Uterus (tissue), 4 donors: ENCODE results near the gene S1PR2. TPM values are rescaled to one million over a fixed set of nuclear protein-coding genes. Genes with fewer than 3 reads are reported as not detected.
A peak's percentile ranks its signal among the peaks of the same experiment; 100 is the strongest.

ENCODE experiments used
- DNase-seq, 2 donors: peaks; one replicate each; pipeline ENCODE4 v3.0.0-alpha.2; 2019 to 2020
- H3K27ac ChIP-seq, 2 donors: fragments of 200-600 bp; sonication (generic); 1 replicate in 1 of 2; 2 replicates in 1 of 2; pipeline ENCODE4 v1.5.1; 2016 to 2018
- H3K27me3 ChIP-seq, 2 donors: fragments of 200-600 bp; sonication (generic); one replicate each; pipeline ENCODE4 v1.5.1; 2018 to 2019; ENCODE audit warnings: control low read depth in 1 of 2
- H3K36me3 ChIP-seq, 2 donors: fragments of 200-600 bp; sonication (generic); one replicate each; pipeline ENCODE4 v1.5.1; 2019; ENCODE audit warnings: control low read depth in 1 of 2
- H3K4me1 ChIP-seq, 2 donors: fragments of 200-600 bp; sonication (generic); one replicate each; pipeline ENCODE4 v1.5.1; 2018 to 2019; ENCODE audit warnings: control low read depth in 1 of 2
- H3K4me3 ChIP-seq, 2 donors: fragments of 200-600 bp; sonication (generic); 1 replicate in 1 of 2; 2 replicates in 1 of 2; pipeline ENCODE4 v1.5.1; 2018 to 2019; ENCODE audit warnings: mild to moderate bottlenecking in 1 of 2
- H3K9me3 ChIP-seq, 2 donors: fragments of 200-600 bp; sonication (generic); one replicate each; pipeline ENCODE4 v1.5.1; 2019; ENCODE audit warnings: control low read depth in 1 of 2
- CTCF ChIP-seq, 4 experiments: fragments of 200-600 bp in 2 of 4; fragments of 450-650 bp in 2 of 4; sonication (generic) in 2 of 4; IDR thresholded peaks; one replicate each; pipeline ENCODE4 v1.5.1; 2016 to 2019; ENCODE audit warnings: antibody characterized with exemption in 4 of 4, mild to moderate bottlenecking in 2 of 4, moderate library complexity in 1 of 4
- POLR2A ChIP-seq, 2 donors: fragments of 450-650 bp; IDR thresholded peaks; one replicate each; pipeline ENCODE4 v1.6.1; 2016; ENCODE audit warnings: antibody characterized with exemption in 2 of 2, mild to moderate bottlenecking in 1 of 2, moderate library complexity in 1 of 2
- intact Hi-C: fragments of 100-400 bp; cut with DNase I; formaldehyde crosslinking; loops from one replicate; pipeline ENCODE4 v1.15.1; 2023; ENCODE audit warnings: low total_unique reads
- total RNA-seq, 4 donors: library from RNA; depleted of rRNA in 3 of 4; stranded (reverse); fragments of >200 nt in 3 of 4; gene quantifications; one replicate each; pipeline versions ENCODE4 v1.1.0 to v1.2.4, GENCODE V29; 2014 to 2023
- donor health status: DM: yes; HTN: yes; CAD: no.

The S1PR2 gene
- total RNA-seq, 4 donors from 2014 or later: 1.3 to 32.5 (median 17.3) TPM

- H3K36me3 ChIP-seq: no peaks in the 10 kb centered on the region
- H3K27me3 ChIP-seq: no peaks in the 10 kb centered on the region
- peak overlapping the region; percentile 77 to 78 for H3K4me3 ChIP-seq
- H3K4me1 ChIP-seq: peaks cover 0 to 14% of the 10 kb centered on the region in 2 donors
- peak overlapping the region; percentile 85 to 89 for H3K27ac ChIP-seq
- TF ChIP-seq CTCF (IDR thresholded peaks at IDR 0.05) (no peak), POLR2A (IDR thresholded peaks at IDR 0.05) (no peak)
- H3K9me3 ChIP-seq: no peaks in the 10 kb centered on the region
- DNase-seq: no peak
- intact Hi-C loops: no loop called here
These were observed 36.0 kb downstream of the S1PR2 start for GRCh38 chr19:10195199-10195519.

GRCh38 chr19:10194500-10195198 lies 36.5 kb downstream of the S1PR2 start, which contains the start of gene DNMT1:
DNMT1 (minus strand) TSS chr19:10194953; CDS start chr19:10194899, 54 bp downstream.
- H3K4me1 ChIP-seq: peaks cover 0 to 14% of the 10 kb centered on the region in 2 donors
- H3K4me3 ChIP-seq: peak within 1 kb of the TSS; percentile 77 to 78
- H3K36me3 ChIP-seq: no peaks in the 10 kb centered on the region
- peak; percentile 95 for DNase-seq
- H3K9me3 ChIP-seq: no peaks in the 10 kb centered on the region
- H3K27me3 ChIP-seq: no peaks in the 10 kb centered on the region
- H3K27ac ChIP-seq: peak within 1 kb of the TSS; percentile 85 to 89
- TF ChIP-seq POLR2A (IDR thresholded peaks at IDR 0.05) (peak; percentile 53 to 88), CTCF (IDR thresholded peaks at IDR 0.05) (no peak)
- intact Hi-C loops: no loop called here

GRCh38 chr19:10193790-10194499 lies 37.2 kb downstream of the S1PR2 start:
- H3K36me3 ChIP-seq: no peaks in the 10 kb centered on the region
- H3K9me3 ChIP-seq: no peaks in the 10 kb centered on the region
- no peak for DNase-seq
- peak overlapping the region; percentile 77 to 78 for H3K4me3 ChIP-seq
- TF ChIP-seq POLR2A (IDR thresholded peaks at IDR 0.05) (no peak), CTCF (IDR thresholded peaks at IDR 0.05) (no peak)
- intact Hi-C loops: no loop called here
- peak overlapping the region; percentile 85 to 89 for H3K27ac ChIP-seq
- peaks cover 0 to 14% of the 10 kb centered on the region in 2 donors for H3K4me1 ChIP-seq
- H3K27me3 ChIP-seq: no peaks in the 10 kb centered on the region

GRCh38 chr19:10192922-10193321 lies 38.2 kb downstream of the S1PR2 start:
- no peak overlapping the region for H3K4me3 ChIP-seq
- H3K9me3 ChIP-seq: no peaks in the 10 kb centered on the region
- H3K27ac ChIP-seq: no peak overlapping the region
- DNase-seq: no peak
- no peaks in the 10 kb centered on the region for H3K36me3 ChIP-seq
- intact Hi-C loops: no loop called here
- H3K4me1 ChIP-seq: peaks cover 0 to 14% of the 10 kb centered on the region in 2 donors
- no peaks in the 10 kb centered on the region for H3K27me3 ChIP-seq
- TF ChIP-seq CTCF (IDR thresholded peaks at IDR 0.05): no peak
- TF ChIP-seq POLR2A (IDR thresholded peaks at IDR 0.05): no peak

- intact Hi-C loops: no loop called here
- Histone ChIP-seq H3K27ac (no peak overlapping the region), H3K4me3 (no peak overlapping the region), H3K36me3 (no peaks in the 10 kb centered on the region), H3K4me1 (peaks cover 0 to 14% of the 10 kb centered on the region in 2 donors), H3K27me3 (no peaks in the 10 kb centered on the region), H3K9me3 (no peaks in the 10 kb centered on the region)
- peak; percentile 15 to 34 for DNase-seq
- no peak for TF ChIP-seq POLR2A (IDR thresholded peaks at IDR 0.05)
- no peak for TF ChIP-seq CTCF (IDR thresholded peaks at IDR 0.05)
These were observed 39.8 kb downstream of the S1PR2 start for GRCh38 chr19:10191347-10191746.
